K562 (cell line): Measurements from ENCODE around the gene AFAP1. TPM values are rescaled to one million over a fixed set of nuclear protein-coding genes. Genes with fewer than 3 reads are reported as not detected.

Experiments used
- ATAC-seq: fragments of 200-7000 bp; cut with Tn5 transposase; 3 replicates; pipeline ENCODE4 v1.9.1; 2020; ENCODE audit warnings: moderate library complexity
- BruUV-seq: library from RNA; stranded (reverse); fragments of 400-500 nt; replicated peaks from 2 replicates; lab custom pipeline; 2021; lab: Mats Ljungman, UMichigan
- CTCF ChIA-PET: fragments of 300-600 bp; formaldehyde crosslinking; extraction: SDS; loops from one replicate; lab custom pipeline; 2021; ENCODE audit warnings: low intra/inter-chr PET ratio; lab: Yijun Ruan, JAX
- POLR2A ChIA-PET: fragments of 300-600, 350-650 bp; sonication (Branson Sonifier 250); formaldehyde crosslinking; extraction: SDS; loops from one replicate; lab custom pipeline; 2021; ENCODE audit warnings: antibody characterized with exemption, inconsistent platforms; lab: Yijun Ruan, JAX
- DNase-seq, 4 experiments: peaks; one replicate each; pipeline versions ENCODE4 v3.0.0 to v3.0.0-alpha.2; 2011 to 2018; ENCODE audit warnings: low spot score in 3 of 4, mixed read lengths in 3 of 4; ENCODE audit errors: extremely low read depth in 1 of 4
- FAIRE-seq: peaks from 2 replicates; lab custom pipeline; 2011; peaks lifted over from hg19 to GRCh38; lab: Jason Lieb, UNC
- H2AFZ ChIP-seq: 2 replicates; pipeline ENCODE4 v1.6.0; 2011; ENCODE audit warnings: low read depth, low read length, control low read depth, inconsistent platforms
- H3K27ac ChIP-seq: fragments of 200-600 bp; 3 replicates; pipeline ENCODE4 v1.8.0; 2011; ENCODE audit warnings: low read depth, mild to moderate bottlenecking, control low read depth, inconsistent platforms, low read length, moderate library complexity, mixed read lengths; ENCODE audit errors: extremely low read depth
- H3K27me3 ChIP-seq, 2 experiments: fragments of 300-600 bp in 1 of 2; 2 replicates in 1 of 2; 3 replicates in 1 of 2; pipeline versions ENCODE4 v1.6.0 to v1.8.0; 2011; ENCODE audit warnings: inconsistent platforms in 2 of 2, low read length in 2 of 2, mild to moderate bottlenecking in 1 of 2, mixed read lengths in 1 of 2, moderate library complexity in 1 of 2; ENCODE audit not compliant: control insufficient read depth in 2 of 2, insufficient read depth in 2 of 2
- H3K36me3 ChIP-seq: fragments of 300-600 bp; 3 replicates; pipeline ENCODE4 v1.8.0; 2011; ENCODE audit warnings: mild to moderate bottlenecking, low read length, inconsistent platforms; ENCODE audit not compliant: control insufficient read depth, insufficient read depth
- H3K4me1 ChIP-seq, 2 experiments: fragments of 200-600 bp in 1 of 2; replicated peaks in 1 of 2; 2 replicates in 1 of 2; 3 replicates in 1 of 2; pipeline versions ENCODE4 v1.5.1 to v1.8.0; 2011; ENCODE audit warnings: inconsistent platforms in 2 of 2, low read length in 2 of 2, mild to moderate bottlenecking in 1 of 2, mixed read lengths in 1 of 2, moderate library complexity in 1 of 2; ENCODE audit not compliant: control insufficient read depth in 2 of 2, insufficient read depth in 2 of 2
- H3K4me2 ChIP-seq: 2 replicates; pipeline ENCODE4 v1.6.1; 2011; ENCODE audit warnings: low read length, control low read depth, inconsistent platforms, mixed read lengths; ENCODE audit not compliant: insufficient read depth
- H3K4me3 ChIP-seq: fragments of 200-600 bp; sonication (generic), shearing (Covaris generic); 2 replicates; pipeline ENCODE4 v1.5.1; 2016; ENCODE audit warnings: control low read depth, inconsistent platforms
- H3K79me2 ChIP-seq: fragments of 200-600 bp; 3 replicates; pipeline ENCODE4 v1.8.0; 2011; ENCODE audit warnings: low read length, inconsistent platforms; ENCODE audit not compliant: control insufficient read depth, insufficient read depth
- H3K9ac ChIP-seq, 2 experiments: 2 replicates each; pipeline versions ENCODE4 v1.6.0 to v1.6.1; 2011; ENCODE audit warnings: low read depth in 2 of 2, low read length in 2 of 2, control low read depth in 1 of 2, inconsistent platforms in 1 of 2, mild to moderate bottlenecking in 1 of 2, mixed read lengths in 1 of 2; ENCODE audit not compliant: insufficient read depth in 1 of 2
- H3K9me1 ChIP-seq: one replicate; pipeline ENCODE4 v1.6.0; 2011; ENCODE audit warnings: inconsistent platforms, mild to moderate bottlenecking, low read length, moderate library complexity; ENCODE audit not compliant: control insufficient read depth, insufficient read depth
- H3K9me3 ChIP-seq: replicated peaks from 2 replicates; pipeline ENCODE4 v1.5.1; 2011; ENCODE audit warnings: low read depth, low read length, inconsistent platforms; ENCODE audit not compliant: control insufficient read depth, insufficient read depth
- H4K20me1 ChIP-seq: replicated peaks from 2 replicates; pipeline ENCODE4 v1.6.1; 2011; ENCODE audit warnings: low read length, inconsistent platforms, mixed read lengths; ENCODE audit not compliant: control insufficient read depth, insufficient read depth
- C11orf30 ChIP-seq: fragments of 450-650 bp; IDR thresholded peaks from 2 replicates; pipeline ENCODE4 v1.6.1; 2016; ENCODE audit warnings: low read depth, mild to moderate bottlenecking
- MAFF ChIP-seq: IDR thresholded peaks from 2 replicates; pipeline ENCODE4 v1.6.1; 2012; ENCODE audit warnings: low read length, improper control_type of control experiment
- MAFG ChIP-seq: fragments of 450-650 bp; conservative IDR thresholded peaks from 2 replicates; pipeline ENCODE4 v1.6.1; 2016; ENCODE audit warnings: missing genetic modification characterization, missing compliant biosample characterization
- MAFK ChIP-seq: IDR thresholded peaks from 2 replicates; pipeline ENCODE4 v1.6.1; 2011; ENCODE audit warnings: low read length, improper control_type of control experiment
- ZC3H8 ChIP-seq: fragments of 450-650 bp; IDR thresholded peaks from 2 replicates; pipeline ENCODE4 v1.6.1; 2017
- ZNF316 ChIP-seq: fragments of 450-650 bp; IDR thresholded peaks from 2 replicates; pipeline ENCODE4 v1.6.1; 2016
- ZNF785 ChIP-seq: fragments of 250-450 bp; sonication (Bioruptor Pico); IDR thresholded peaks from 2 replicates; pipeline ENCODE4 v1.4.0; 2020; ENCODE audit warnings: mild to moderate bottlenecking
- WGBS: fragments of 100-300 bp; shearing (Covaris generic); methylation state at CpG from one replicate; pipeline ENCODE4 v1.1.6; 2016; ENCODE audit warnings: low coverage, mixed read lengths; ENCODE audit not compliant: insufficient coverage; ENCODE audit errors: missing lambda C conversion rate; 5-methylcytosine and 5-hydroxymethylcytosine counted together
- in situ Hi-C: fragments of 300-500 bp; cut with MboI; formaldehyde crosslinking; loops from 4 replicates; pipeline ENCODE4 v1.15.0; 2018; ENCODE audit warnings: inconsistent platforms, mixed read lengths
- intact Hi-C: fragments of 100-400 bp; cut with micrococcal nuclease; formaldehyde crosslinking; loops from 2 replicates; pipeline ENCODE4 v1.14.2; 2022
- polyA plus RNA-seq, 8 experiments: library from polyadenylated mRNA; depleted of rRNA in 4 of 8; stranded (reverse) in 5 of 8; unstranded in 3 of 8; fragments of >200 nt; fragmentation: Nextera tagmentation in 2 of 8; fragmentation: Illumina TruSeq in 1 of 8; extraction: Ambion mirVana in 2 of 8; extraction: Trizol in 1 of 8; gene quantifications; 2 replicates each; pipeline versions ENCODE4 v1.2.1 to v1.2.3, GENCODE V29; 2011 to 2014; ENCODE audit warnings: inconsistent platforms in 1 of 8, missing spikeins in 1 of 8
- total RNA-seq, 7 experiments: library from RNA; depleted of rRNA in 6 of 7; stranded (reverse); fragments of >200 nt in 6 of 7; fragmentation: Illumina TruSeq in 2 of 7; extraction: Trizol in 2 of 7; gene quantifications; 2 replicates each; pipeline versions ENCODE4 v1.2.1 to v1.2.3, GENCODE V29; 2011 to 2021; ENCODE audit warnings: low replicate concordance in 1 of 7
- TF ChIP-seq, protein P1 (sequence below): fragments of 450-650 bp; IDR thresholded peaks from 2 replicates; pipeline ENCODE4 v1.6.1; 2017; ENCODE audit warnings: antibody characterized with exemption, mild to moderate bottlenecking

Gene AFAP1
- total and polyA plus RNA-seq, 9 of the 15 experiments (the other 6 are each of a cell fraction or from before 2014, with no cell fraction given), result 0.07 to 0.42 (median 0.12) TPM; not detected in 1

DNA sequence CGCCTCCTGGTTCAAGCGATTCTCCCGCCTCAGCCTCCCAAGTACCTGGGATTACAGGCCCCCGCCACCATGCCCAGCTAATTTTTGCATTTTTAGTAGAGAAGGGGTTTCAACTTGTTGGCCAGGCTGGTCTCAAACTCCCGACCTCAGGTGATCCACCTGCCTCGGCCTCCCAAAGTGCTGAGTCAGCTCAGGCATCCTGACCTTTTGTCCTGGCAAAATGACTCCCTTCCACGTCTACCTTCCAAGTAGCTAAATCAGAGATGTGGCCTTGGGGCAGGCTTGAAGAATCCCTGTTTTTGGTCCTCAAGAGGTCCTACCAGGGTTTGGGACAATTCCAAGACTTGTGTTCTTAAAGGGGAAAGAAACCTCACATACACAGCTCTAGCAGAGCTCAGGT is 12.8 kb downstream of the AFAP1 start:
- Histone ChIP-seq H4K20me1 (no peaks in the 10 kb centered on the region), H3K4me1 (no peaks in the 10 kb centered on the region), H3K9me3 (no peaks in the 10 kb centered on the region), H3K9ac (no peak overlapping the region), H2AFZ (no peak overlapping the region), H3K79me2 (no peaks in the 10 kb centered on the region), H3K9me1 (no peaks in the 10 kb centered on the region), H3K4me2 (no peak overlapping the region), H3K27me3 (peaks cover 8 to 45% of the 10 kb centered on the region in 2 experiments; a peak in 3 of 5 replicates), H3K36me3 (no peaks in the 10 kb centered on the region), H3K4me3 (no peak overlapping the region), H3K27ac (no peak overlapping the region)
- ChIA-PET CTCF (no interaction called here), POLR2A (no interaction called here)
- FAIRE-seq (no peak), ATAC-seq (no peak), DNase-seq (no peak)
- peak; percentile 47 for TF ChIP-seq MAFF
- TF ChIP-seq, protein P1, sequence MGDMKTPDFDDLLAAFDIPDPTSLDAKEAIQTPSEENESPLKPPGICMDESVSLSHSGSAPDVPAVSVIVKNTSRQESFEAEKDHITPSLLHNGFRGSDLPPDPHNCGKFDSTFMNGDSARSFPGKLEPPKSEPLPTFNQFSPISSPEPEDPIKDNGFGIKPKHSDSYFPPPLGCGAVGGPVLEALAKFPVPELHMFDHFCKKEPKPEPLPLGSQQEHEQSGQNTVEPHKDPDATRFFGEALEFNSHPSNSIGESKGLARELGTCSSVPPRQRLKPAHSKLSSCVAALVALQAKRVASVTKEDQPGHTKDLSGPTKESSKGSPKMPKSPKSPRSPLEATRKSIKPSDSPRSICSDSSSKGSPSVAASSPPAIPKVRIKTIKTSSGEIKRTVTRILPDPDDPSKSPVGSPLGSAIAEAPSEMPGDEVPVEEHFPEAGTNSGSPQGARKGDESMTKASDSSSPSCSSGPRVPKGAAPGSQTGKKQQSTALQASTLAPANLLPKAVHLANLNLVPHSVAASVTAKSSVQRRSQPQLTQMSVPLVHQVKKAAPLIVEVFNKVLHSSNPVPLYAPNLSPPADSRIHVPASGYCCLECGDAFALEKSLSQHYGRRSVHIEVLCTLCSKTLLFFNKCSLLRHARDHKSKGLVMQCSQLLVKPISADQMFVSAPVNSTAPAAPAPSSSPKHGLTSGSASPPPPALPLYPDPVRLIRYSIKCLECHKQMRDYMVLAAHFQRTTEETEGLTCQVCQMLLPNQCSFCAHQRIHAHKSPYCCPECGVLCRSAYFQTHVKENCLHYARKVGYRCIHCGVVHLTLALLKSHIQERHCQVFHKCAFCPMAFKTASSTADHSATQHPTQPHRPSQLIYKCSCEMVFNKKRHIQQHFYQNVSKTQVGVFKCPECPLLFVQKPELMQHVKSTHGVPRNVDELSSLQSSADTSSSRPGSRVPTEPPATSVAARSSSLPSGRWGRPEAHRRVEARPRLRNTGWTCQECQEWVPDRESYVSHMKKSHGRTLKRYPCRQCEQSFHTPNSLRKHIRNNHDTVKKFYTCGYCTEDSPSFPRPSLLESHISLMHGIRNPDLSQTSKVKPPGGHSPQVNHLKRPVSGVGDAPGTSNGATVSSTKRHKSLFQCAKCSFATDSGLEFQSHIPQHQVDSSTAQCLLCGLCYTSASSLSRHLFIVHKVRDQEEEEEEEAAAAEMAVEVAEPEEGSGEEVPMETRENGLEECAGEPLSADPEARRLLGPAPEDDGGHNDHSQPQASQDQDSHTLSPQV, result no peak
- TF ChIP-seq MAFK, result peak; percentile 61
- no peak for TF ChIP-seq ZC3H8
- peak; percentile 71 for TF ChIP-seq C11orf30
- TF ChIP-seq ZNF785 (CRISPR knock-in tag), result no peak
- peak; percentile 50; the same call in 1 of the 2 replicates for TF ChIP-seq MAFG (tag)
- peak; percentile 74 for TF ChIP-seq ZNF316
- intact Hi-C loops, result no loop called here
- WGBS, result 2% methylated on average over 7 of the region's 7 CpGs
- in situ Hi-C loops, result no loop called here
- no TSS peak for BruUV-seq
